ENCODE data around the gene PKP4.

DNA sequence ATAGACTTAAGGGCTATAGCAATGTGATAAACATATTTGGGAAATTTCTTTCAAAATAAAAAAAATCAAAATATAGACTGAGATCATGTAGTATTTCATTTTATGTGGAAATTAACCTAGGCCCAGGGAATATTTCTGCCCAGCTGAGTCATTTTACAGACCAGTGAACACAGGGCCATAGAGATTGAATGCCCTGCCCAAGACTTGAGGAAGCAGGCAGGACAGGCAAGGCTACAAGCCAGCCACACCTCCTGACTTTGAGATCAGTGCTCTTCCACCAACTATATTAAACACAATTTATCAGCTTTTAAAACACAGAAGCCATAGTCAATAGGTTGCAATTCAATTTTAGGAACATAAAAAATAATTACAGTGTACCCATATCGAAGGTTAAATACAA is 13.1 kb upstream of the PKP4 start:
- TF ChIP-seq POLR2AphosphoS5 (IDR thresholded peaks at IDR 0.05; ENCODE audit: low read depth) (no peak), JUNB (IDR thresholded peaks at IDR 0.05; ENCODE audit: unreplicated experiment) (no peak), ZNF114 (CRISPR knock-in tag; IDR thresholded peaks at IDR 0.05) (no peak), EZH2 (IDR thresholded peaks at IDR 0.05; ENCODE audit: low read depth, unreplicated experiment) (no peak), EZH2phosphoT487 (IDR thresholded peaks at IDR 0.05; ENCODE audit: unreplicated experiment) (no peak)
- TF ChIP-seq, protein P1, sequence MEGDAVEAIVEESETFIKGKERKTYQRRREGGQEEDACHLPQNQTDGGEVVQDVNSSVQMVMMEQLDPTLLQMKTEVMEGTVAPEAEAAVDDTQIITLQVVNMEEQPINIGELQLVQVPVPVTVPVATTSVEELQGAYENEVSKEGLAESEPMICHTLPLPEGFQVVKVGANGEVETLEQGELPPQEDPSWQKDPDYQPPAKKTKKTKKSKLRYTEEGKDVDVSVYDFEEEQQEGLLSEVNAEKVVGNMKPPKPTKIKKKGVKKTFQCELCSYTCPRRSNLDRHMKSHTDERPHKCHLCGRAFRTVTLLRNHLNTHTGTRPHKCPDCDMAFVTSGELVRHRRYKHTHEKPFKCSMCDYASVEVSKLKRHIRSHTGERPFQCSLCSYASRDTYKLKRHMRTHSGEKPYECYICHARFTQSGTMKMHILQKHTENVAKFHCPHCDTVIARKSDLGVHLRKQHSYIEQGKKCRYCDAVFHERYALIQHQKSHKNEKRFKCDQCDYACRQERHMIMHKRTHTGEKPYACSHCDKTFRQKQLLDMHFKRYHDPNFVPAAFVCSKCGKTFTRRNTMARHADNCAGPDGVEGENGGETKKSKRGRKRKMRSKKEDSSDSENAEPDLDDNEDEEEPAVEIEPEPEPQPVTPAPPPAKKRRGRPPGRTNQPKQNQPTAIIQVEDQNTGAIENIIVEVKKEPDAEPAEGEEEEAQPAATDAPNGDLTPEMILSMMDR (conservative IDR thresholded peaks at IDR 0.05; ENCODE audit: low read depth in 2 of 2): no peak
- TF ChIP-seq, protein P2, sequence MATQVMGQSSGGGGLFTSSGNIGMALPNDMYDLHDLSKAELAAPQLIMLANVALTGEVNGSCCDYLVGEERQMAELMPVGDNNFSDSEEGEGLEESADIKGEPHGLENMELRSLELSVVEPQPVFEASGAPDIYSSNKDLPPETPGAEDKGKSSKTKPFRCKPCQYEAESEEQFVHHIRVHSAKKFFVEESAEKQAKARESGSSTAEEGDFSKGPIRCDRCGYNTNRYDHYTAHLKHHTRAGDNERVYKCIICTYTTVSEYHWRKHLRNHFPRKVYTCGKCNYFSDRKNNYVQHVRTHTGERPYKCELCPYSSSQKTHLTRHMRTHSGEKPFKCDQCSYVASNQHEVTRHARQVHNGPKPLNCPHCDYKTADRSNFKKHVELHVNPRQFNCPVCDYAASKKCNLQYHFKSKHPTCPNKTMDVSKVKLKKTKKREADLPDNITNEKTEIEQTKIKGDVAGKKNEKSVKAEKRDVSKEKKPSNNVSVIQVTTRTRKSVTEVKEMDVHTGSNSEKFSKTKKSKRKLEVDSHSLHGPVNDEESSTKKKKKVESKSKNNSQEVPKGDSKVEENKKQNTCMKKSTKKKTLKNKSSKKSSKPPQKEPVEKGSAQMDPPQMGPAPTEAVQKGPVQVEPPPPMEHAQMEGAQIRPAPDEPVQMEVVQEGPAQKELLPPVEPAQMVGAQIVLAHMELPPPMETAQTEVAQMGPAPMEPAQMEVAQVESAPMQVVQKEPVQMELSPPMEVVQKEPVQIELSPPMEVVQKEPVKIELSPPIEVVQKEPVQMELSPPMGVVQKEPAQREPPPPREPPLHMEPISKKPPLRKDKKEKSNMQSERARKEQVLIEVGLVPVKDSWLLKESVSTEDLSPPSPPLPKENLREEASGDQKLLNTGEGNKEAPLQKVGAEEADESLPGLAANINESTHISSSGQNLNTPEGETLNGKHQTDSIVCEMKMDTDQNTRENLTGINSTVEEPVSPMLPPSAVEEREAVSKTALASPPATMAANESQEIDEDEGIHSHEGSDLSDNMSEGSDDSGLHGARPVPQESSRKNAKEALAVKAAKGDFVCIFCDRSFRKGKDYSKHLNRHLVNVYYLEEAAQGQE (IDR thresholded peaks at IDR 0.05; ENCODE audit: unreplicated experiment): no peak
- TF ChIP-seq, protein P3, sequence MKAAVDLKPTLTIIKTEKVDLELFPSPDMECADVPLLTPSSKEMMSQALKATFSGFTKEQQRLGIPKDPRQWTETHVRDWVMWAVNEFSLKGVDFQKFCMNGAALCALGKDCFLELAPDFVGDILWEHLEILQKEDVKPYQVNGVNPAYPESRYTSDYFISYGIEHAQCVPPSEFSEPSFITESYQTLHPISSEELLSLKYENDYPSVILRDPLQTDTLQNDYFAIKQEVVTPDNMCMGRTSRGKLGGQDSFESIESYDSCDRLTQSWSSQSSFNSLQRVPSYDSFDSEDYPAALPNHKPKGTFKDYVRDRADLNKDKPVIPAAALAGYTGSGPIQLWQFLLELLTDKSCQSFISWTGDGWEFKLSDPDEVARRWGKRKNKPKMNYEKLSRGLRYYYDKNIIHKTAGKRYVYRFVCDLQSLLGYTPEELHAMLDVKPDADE (IDR thresholded peaks at IDR 0.05): no peak
